Fibroblast of skin of back (primary cell): ENCODE data around the gene ATP1A2.
"Not testable (repeated sequence)": the region's sequence is repeated elsewhere in the genome, so short reads cannot be mapped to it uniquely, and the experiment has no call there.

Source experiments
- DNase-seq: peaks from one replicate; pipeline ENCODE4 v3.0.0-alpha.2; 2013

ATP1A2 gene

GRCh38 chr1:160101037-160101716 lies 14.4 kb upstream of the ATP1A2 start:
- peak; percentile 80 for DNase-seq

DNA sequence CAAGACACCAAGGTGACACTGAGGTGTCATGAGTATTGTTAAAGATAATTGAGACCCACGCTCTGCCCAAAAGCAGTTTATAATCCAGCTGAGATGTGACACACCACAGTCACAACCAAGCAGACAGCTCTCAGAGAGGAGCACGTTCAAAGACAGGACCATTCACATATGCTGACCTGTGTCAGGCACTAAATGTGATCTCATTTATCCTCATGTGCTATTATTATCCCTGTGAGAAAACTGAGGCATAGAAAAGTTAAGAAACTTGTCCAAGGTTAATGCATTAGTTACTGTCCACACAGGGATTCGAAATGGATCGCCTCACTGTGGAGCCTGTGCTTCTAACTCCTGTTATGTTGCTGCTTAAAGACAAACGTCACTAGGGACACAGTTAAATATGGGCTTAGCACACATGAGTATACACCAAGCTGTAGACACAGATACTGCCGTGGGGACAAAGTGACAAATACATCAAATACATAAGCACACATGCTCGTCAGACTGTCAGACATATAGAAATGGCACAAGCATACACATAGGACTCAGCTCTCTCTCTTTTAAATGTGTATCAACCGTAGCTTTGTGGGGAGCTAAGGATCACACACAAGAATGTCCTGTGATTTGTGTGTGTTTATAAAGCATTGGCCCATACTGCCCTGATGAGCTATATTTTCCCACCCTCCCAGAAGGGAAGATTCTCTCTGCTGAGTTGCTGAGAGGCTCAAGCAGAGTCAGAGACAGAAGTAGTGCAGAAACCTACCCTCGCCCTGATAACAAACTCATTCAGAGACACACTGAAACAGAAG lies 13.6 kb upstream of the ATP1A2 start:
- no peak for DNase-seq

DNA sequence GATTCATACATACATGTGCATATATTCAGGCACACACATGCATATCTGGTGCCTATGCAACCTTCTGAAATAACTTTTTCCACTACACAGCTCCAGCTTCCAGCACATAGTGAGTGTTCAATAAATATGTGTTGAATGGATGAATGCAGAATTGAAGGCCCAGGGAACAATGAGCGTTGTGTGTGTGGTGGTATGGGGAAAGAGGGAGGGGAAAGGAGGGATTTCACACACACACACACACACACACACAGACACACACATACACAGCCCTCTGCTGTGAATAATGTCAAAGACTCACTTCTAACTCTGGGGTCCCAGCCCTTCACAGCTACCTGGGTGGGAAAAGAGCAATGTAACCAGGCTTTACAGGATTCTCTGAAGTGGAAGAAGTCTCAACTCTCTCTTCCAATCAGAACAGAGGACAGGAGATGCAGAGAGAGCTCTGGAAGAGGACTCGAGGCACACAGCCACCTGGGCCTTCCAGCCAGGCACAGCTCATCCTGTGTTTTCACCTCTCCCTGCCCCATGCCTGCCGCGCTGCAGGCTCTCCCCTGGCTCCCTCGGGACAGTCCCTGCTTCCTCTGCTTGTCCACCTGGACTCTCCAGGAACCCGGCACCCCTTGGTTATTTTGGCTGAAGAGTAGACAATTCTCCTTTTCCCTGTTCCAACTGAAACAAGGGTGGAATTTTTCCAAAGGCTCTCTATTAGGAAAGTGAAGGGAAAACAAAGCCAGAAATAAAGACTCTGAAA lies 11.7 kb upstream of the ATP1A2 start:
- DNase-seq: no peak

GRCh38 chr1:160104486-160104885 lies 11.1 kb upstream of the ATP1A2 start:
- DNase-seq: no peak

- DNase-seq: no peak
Observed at GRCh38 chr1:160105155-160105554, 10.4 kb upstream of the ATP1A2 start.

DNA sequence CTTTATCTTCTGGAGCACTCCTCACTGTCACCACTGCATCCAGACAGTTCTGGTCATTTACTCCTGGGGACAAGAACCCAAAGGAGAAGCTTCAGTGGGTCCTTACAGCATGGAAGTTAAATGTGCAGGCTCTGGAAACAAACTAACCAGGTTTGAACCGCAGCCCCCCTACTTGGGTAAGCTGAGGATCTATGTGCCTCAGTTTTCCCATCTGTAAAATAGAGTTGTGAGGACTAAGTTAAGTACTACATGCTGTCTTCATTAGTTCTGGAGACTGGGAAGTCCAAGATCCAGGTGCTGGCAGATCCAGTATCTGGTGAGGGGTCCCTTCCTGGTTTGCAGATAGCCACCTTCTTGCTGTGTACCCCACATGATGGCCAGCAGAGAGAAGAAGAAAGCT lies 8.0 kb upstream of the ATP1A2 start:
- DNase-seq: no peak

GRCh38 chr1:160108888-160109662 lies 6.5 kb upstream of the ATP1A2 start:
- DNase-seq: peak; percentile 64

- DNase-seq: no peak
Observed at GRCh38 chr1:160109686-160110085, 5.9 kb upstream of the ATP1A2 start.

DNA sequence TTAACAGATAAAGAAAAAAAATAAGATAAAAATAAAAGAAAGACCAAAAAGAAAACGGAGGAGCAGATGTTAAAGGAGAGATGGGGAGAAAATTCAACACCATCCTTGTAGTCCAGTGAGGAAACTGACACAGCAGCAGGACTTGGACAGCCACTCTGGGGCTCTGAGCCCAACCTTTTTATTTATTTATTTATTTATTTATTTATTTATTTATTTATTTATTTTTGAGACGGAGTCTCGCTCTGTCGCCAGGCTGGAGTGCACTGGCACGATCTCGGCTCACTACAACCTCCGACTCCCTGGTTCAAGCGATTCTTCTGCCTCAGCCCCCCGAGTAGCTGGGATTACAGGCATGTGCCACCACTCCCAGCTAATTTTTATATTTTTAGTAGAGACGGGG lies 4.1 kb upstream of the ATP1A2 start:
- not testable (repeated sequence) for DNase-seq

DNA sequence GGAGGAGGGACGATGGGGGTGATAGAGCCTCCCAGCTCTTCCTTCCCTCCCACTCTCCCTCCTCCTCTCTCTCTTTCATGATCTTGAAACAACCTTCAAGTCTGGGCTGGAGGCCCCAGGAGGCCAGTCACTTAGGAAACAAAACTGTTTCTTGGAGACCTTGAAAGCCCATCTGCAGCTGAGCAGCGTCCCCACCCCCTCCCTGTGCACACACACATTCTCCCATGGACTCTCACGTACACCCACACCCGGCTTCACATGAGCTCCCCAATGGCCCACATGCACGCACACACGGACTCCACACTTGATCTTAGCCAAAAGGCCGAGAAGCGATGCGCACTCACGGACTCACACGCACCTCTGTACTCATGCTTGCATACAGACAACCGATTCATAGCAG lies 3.2 kb upstream of the ATP1A2 start:
- DNase-seq: no peak

DNA sequence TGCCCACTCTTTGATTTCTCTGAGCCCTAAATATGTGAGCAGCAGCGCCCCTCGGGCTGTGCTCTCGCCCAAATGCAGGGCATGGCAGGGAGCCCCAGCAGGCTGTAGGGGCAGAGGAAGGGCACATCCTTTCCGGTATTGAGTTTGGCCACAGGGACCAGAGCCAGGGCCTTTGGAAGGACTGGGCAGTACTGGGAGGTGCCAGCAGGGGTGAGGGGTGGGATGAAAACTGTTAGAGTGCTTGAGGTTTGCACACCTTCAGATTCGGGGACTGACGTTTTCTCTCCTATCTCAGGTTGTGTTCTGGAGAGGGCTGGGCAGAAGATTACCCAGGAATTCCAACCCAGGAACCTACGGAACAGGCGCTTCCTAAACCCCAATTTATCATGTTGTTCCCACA lies 2.2 kb upstream of the ATP1A2 start:
- no peak for DNase-seq

- no peak for DNase-seq
Observed at GRCh38 chr1:160114085-160114484, 1.5 kb upstream of the ATP1A2 start.

GRCh38 chr1:160116283-160117147 lies 956 bp downstream of the ATP1A2 start:
- peak; percentile 31 for DNase-seq

- DNase-seq: no peak
Observed at GRCh38 chr1:160117300-160117699, 1.7 kb downstream of the ATP1A2 start.

DNA sequence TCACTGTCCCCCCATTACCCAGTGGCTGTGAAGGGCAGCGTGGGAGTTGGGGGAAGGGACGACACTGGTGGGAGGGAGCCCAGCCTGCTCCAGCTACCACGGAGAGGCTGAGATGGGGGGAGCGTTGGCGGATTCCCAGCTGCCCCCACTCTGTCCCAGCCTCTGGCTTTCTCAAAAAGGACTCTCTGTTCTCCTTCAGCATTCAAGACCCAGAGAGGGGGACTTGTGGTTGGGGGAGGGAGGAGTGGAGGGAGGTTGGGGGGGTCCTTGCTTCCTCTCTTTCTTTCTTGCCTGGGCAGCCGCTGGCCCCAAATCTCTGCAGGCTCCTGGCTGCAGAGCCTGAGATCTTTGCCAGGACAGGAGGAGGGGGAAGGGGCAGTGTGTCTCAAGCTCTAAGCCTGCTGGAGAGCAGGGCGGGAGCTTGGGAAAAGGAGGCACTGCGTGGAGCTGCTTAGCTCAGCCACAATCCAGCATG lies 2.2 kb downstream of the ATP1A2 start:
- DNase-seq: peak; percentile 28

GRCh38 chr1:160118928-160119327 lies 3.4 kb downstream of the ATP1A2 start:
- DNase-seq: no peak

- DNase-seq: no peak
Observed at GRCh38 chr1:160120797-160121196, 5.2 kb downstream of the ATP1A2 start.

DNA sequence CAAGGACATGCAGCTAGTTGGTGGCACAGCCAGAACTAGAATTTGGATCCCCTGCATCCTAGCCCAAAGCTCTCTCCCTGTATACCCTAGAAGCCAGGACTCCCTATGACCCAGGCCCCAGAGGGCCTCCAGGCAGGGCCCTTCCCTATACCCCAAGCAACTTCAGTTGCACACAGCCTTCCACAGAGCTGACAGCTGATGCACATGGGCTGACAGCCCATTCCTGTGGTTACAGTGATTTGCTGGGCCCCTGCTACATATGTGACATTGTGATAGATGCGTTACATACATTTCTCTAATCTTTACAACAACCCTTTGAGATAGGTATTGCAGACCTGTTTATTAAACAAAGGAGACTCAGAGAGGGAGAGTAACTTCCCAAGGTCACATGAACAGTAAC lies 5.8 kb downstream of the ATP1A2 start:
- DNase-seq: no peak

DNA sequence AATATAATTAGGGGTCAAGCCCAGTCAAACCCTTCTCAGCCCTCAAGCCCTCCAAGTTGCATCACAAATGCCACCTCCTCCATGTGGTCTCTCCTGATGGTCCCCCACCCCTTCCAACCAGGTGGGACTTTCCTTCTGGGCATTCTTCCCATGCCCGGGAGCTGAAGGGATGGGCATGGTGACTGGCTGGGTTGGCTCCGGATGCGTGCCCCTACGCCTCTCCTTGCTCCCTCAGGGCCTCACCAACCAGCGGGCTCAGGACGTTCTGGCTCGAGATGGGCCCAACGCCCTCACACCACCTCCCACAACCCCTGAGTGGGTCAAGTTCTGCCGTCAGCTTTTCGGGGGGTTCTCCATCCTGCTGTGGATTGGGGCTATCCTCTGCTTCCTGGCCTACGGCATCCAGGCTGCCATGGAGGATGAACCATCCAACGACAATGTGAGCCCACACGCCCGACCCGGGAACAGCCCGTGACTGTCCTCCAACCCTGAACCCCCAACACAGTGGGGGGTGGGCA lies 7.5 kb downstream of the ATP1A2 start:
- DNase-seq: no peak

- no peak for DNase-seq
Observed at GRCh38 chr1:160123726-160124125, 8.2 kb downstream of the ATP1A2 start.
